Astrocyte (in vitro differentiated cells and primary cell): Measurements from ENCODE around the gene COL15A1. TPM values are rescaled to one million over a fixed set of nuclear protein-coding genes. Genes with fewer than 3 reads are reported as not detected.
A peak's percentile ranks its signal among the peaks of the same experiment; 100 is the strongest.
"Not testable (repeated sequence)": the region's sequence is repeated elsewhere in the genome, so short reads cannot be mapped to it uniquely, and the experiment has no call there.

ENCODE experiments used
- DNase-seq: peaks from one replicate; pipeline ENCODE4 v3.0.0-alpha.2; 2010; ENCODE audit warnings: low read depth
- FAIRE-seq: peaks from 2 replicates; lab custom pipeline; 2011; peaks lifted over from hg19 to GRCh38; lab: Jason Lieb, UNC
- H2AFZ ChIP-seq: 2 replicates; pipeline ENCODE4 v1.6.0; 2012; ENCODE audit warnings: low read depth, low read length, inconsistent platforms
- H3K27ac ChIP-seq: 2 replicates; pipeline ENCODE4 v1.5.1; 2011; ENCODE audit warnings: low read depth, low read length, inconsistent platforms
- H3K27me3 ChIP-seq: 2 replicates; pipeline ENCODE4 v1.6.0; 2011; ENCODE audit warnings: low read length, inconsistent platforms; ENCODE audit not compliant: insufficient read depth
- H3K36me3 ChIP-seq: 2 replicates; pipeline ENCODE4 v1.5.1; 2011; ENCODE audit warnings: low read length, inconsistent platforms; ENCODE audit not compliant: insufficient read depth
- H3K4me1 ChIP-seq: 2 replicates; pipeline ENCODE4 v1.5.1; 2011; ENCODE audit warnings: low read length, inconsistent platforms; ENCODE audit not compliant: insufficient read depth
- H3K4me2 ChIP-seq: 2 replicates; pipeline ENCODE4 v1.6.0; 2012; ENCODE audit warnings: low read length, inconsistent platforms
- H3K4me3 ChIP-seq: 2 replicates; pipeline ENCODE4 v1.5.1; 2011; ENCODE audit warnings: low read depth, mild to moderate bottlenecking, low read length, inconsistent platforms; ENCODE audit not compliant: insufficient read depth
- H3K79me2 ChIP-seq: 2 replicates; pipeline ENCODE4 v1.6.0; 2012; ENCODE audit warnings: mild to moderate bottlenecking, low read length, inconsistent platforms; ENCODE audit not compliant: insufficient read depth
- H3K9ac ChIP-seq: 2 replicates; pipeline ENCODE4 v1.6.0; 2012; ENCODE audit warnings: mild to moderate bottlenecking, low read length, inconsistent platforms
- H3K9me3 ChIP-seq: 2 replicates; pipeline ENCODE4 v1.5.1; 2012; ENCODE audit warnings: low read depth, mild to moderate bottlenecking, low read length, inconsistent platforms; ENCODE audit not compliant: insufficient read depth
- H4K20me1 ChIP-seq: 2 replicates; pipeline ENCODE4 v1.6.0; 2012; ENCODE audit warnings: low read length, inconsistent platforms; ENCODE audit not compliant: insufficient read depth
- H3K27ac Mint-ChIP-seq: one replicate; pipeline ENCODE4 v1.8.0; 2021; ENCODE audit warnings: mild to moderate bottlenecking, mixed read lengths; ENCODE audit not compliant: unreplicated experiment
- H3K27me3 Mint-ChIP-seq: one replicate; pipeline ENCODE4 v1.8.0; 2021; ENCODE audit warnings: low read depth, mixed read lengths; ENCODE audit not compliant: unreplicated experiment
- H3K36me3 Mint-ChIP-seq: one replicate; pipeline ENCODE4 v1.8.0; 2021; ENCODE audit warnings: low read depth, mixed read lengths; ENCODE audit not compliant: unreplicated experiment
- H3K4me1 Mint-ChIP-seq: one replicate; pipeline ENCODE4 v1.8.0; 2021; ENCODE audit warnings: low read depth, mixed read lengths; ENCODE audit not compliant: unreplicated experiment
- H3K4me3 Mint-ChIP-seq: one replicate; pipeline ENCODE4 v1.8.0; 2021; ENCODE audit warnings: mild to moderate bottlenecking, moderate library complexity, mixed read lengths; ENCODE audit not compliant: unreplicated experiment
- H3K9me3 Mint-ChIP-seq: one replicate; pipeline ENCODE4 v1.8.0; 2021; ENCODE audit warnings: mild to moderate bottlenecking, mixed read lengths; ENCODE audit not compliant: unreplicated experiment
- EZH2 ChIP-seq: IDR thresholded peaks from 2 replicates; pipeline ENCODE4 v1.6.1; 2012; ENCODE audit warnings: mild to moderate bottlenecking, low read length, inconsistent platforms; ENCODE audit not compliant: insufficient read depth
- total RNA-seq: library from RNA; stranded (reverse); gene quantifications from 2 replicates; pipeline ENCODE4 v1.2.1, GENCODE V29; 2021
- TF ChIP-seq, protein P1 (sequence below): IDR thresholded peaks from 2 replicates; pipeline ENCODE4 v1.5.1; 2011; ENCODE audit warnings: low read depth, mild to moderate bottlenecking, inconsistent platforms, low read length, moderate library complexity; ENCODE audit not compliant: insufficient read depth

COL15A1 gene
- total RNA-seq, 1 donor from 2014 or later: 5.6 TPM

DNA sequence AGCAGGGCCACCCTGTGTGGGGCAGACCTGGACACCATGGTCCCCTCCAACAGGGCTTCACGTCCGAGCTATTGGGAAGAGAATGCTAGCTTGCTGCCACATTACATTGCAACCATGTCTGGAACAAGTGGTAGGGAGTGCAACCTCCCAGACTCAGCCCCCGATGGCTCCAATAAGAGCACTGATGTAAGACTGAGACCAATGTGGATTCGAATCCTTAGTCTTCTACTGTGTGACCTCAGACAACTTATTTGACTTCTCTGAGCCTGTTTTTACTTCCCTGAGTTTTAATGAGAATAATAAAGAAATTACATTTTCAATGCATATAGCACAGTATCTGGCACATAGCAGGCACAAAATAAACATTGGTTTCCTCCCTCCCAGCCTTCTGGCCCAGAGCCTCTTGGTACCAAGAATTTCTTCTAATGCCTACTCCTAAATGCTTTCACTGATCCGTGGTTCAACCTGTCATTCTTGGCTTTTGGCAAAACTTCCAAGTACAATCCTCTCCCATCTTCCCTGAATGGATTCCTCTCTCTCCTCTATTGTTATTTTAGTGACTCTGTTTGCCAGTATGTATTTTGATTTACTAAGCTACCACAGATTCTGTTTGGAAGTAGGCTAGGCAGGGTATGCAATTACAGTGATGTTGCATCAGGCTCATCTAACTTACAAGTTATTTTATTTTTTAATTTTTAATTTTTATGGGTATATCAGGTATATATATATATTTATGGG lies 34.6 kb upstream of the COL15A1 start:
- DNase-seq (peak; percentile 70), FAIRE-seq (no peak)
- H3K4me1 ChIP-seq: peaks cover 20% of the 10 kb centered on the region
- peak overlapping the region; percentile 20 for H3K9ac ChIP-seq
- H3K36me3 ChIP-seq: no peaks in the 10 kb centered on the region
- H4K20me1 ChIP-seq: no peaks in the 10 kb centered on the region
- no peaks in the 10 kb centered on the region for H3K9me3 ChIP-seq
- peak overlapping the region; percentile 19 for H2AFZ ChIP-seq
- H3K27ac ChIP-seq: peak overlapping the region; percentile 59
- peak overlapping the region; percentile 93 for H3K27ac Mint-ChIP-seq
- peaks cover 9% of the 10 kb centered on the region for H3K27me3 Mint-ChIP-seq
- H3K4me2 ChIP-seq: peak overlapping the region; percentile 74
- no peak overlapping the region for H3K4me3 ChIP-seq
- no peaks in the 10 kb centered on the region for H3K79me2 ChIP-seq
- TF ChIP-seq, protein P1, sequence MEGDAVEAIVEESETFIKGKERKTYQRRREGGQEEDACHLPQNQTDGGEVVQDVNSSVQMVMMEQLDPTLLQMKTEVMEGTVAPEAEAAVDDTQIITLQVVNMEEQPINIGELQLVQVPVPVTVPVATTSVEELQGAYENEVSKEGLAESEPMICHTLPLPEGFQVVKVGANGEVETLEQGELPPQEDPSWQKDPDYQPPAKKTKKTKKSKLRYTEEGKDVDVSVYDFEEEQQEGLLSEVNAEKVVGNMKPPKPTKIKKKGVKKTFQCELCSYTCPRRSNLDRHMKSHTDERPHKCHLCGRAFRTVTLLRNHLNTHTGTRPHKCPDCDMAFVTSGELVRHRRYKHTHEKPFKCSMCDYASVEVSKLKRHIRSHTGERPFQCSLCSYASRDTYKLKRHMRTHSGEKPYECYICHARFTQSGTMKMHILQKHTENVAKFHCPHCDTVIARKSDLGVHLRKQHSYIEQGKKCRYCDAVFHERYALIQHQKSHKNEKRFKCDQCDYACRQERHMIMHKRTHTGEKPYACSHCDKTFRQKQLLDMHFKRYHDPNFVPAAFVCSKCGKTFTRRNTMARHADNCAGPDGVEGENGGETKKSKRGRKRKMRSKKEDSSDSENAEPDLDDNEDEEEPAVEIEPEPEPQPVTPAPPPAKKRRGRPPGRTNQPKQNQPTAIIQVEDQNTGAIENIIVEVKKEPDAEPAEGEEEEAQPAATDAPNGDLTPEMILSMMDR: no peak
- no peak for TF ChIP-seq EZH2
- H3K4me3 Mint-ChIP-seq: no peak overlapping the region
- H3K27me3 ChIP-seq: peaks cover 3% of the 10 kb centered on the region
- H3K9me3 Mint-ChIP-seq: no peaks in the 10 kb centered on the region
- H3K4me1 Mint-ChIP-seq: peaks cover 35% of the 10 kb centered on the region
- peaks cover 3% of the 10 kb centered on the region for H3K36me3 Mint-ChIP-seq

- no peak overlapping the region for H3K9ac ChIP-seq
- TF ChIP-seq EZH2: no peak
- TF ChIP-seq, protein P1: no peak
- H3K36me3 ChIP-seq: no peaks in the 10 kb centered on the region
- Mint-ChIP-seq H3K36me3 (peaks cover 3% of the 10 kb centered on the region), H3K4me3 (no peak overlapping the region), H3K9me3 (no peaks in the 10 kb centered on the region), H3K27ac (peak overlapping the region; percentile 73), H3K4me1 (peaks cover 35% of the 10 kb centered on the region), H3K27me3 (peaks cover 9% of the 10 kb centered on the region)
- H3K4me3 ChIP-seq: no peak overlapping the region
- peaks cover 20% of the 10 kb centered on the region for H3K4me1 ChIP-seq
- H3K9me3 ChIP-seq: no peaks in the 10 kb centered on the region
- H4K20me1 ChIP-seq: no peaks in the 10 kb centered on the region
- H3K79me2 ChIP-seq: no peaks in the 10 kb centered on the region
- no peak overlapping the region for H3K27ac ChIP-seq
- DNase-seq: no peak
- peaks cover 3% of the 10 kb centered on the region for H3K27me3 ChIP-seq
- FAIRE-seq: no peak
- H2AFZ ChIP-seq: no peak overlapping the region
- H3K4me2 ChIP-seq: peak overlapping the region; percentile 13
These were observed 33.8 kb upstream of the COL15A1 start for GRCh38 chr9:98909935-98910334.

DNA sequence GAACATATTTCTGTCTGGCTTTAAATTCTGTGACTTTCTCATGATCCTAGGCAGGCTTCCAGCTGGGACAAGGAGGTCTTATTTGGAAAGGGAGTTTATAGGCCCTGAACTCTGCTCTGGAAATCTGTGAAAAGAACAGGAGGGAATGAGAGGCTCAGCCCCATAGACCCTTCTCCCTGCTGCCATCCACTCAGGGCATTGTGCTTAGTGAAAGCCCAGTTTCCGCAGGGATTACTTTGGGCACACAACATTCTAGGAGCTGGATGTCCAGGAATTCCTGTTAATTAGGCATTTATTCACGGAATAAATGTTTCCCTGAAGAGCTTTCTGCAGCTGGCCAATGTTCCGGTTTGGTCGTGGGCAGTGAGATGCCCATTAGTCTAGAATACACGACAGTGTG lies 32.7 kb upstream of the COL15A1 start:
- H3K4me1 Mint-ChIP-seq: peaks cover 34% of the 10 kb centered on the region
- no peak overlapping the region for H3K9ac ChIP-seq
- H3K27me3 Mint-ChIP-seq: peaks cover 9% of the 10 kb centered on the region
- H3K36me3 Mint-ChIP-seq: peaks cover 1% of the 10 kb centered on the region
- no peak for DNase-seq
- H3K27ac Mint-ChIP-seq: no peak overlapping the region
- no peaks in the 10 kb centered on the region for H3K9me3 Mint-ChIP-seq
- H3K4me2 ChIP-seq: no peak overlapping the region
- no peak overlapping the region for H3K4me3 Mint-ChIP-seq
- peaks cover 3% of the 10 kb centered on the region for H3K27me3 ChIP-seq
- H3K27ac ChIP-seq: no peak overlapping the region
- no peak overlapping the region for H2AFZ ChIP-seq
- no peaks in the 10 kb centered on the region for H4K20me1 ChIP-seq
- H3K79me2 ChIP-seq: no peaks in the 10 kb centered on the region
- no peaks in the 10 kb centered on the region for H3K9me3 ChIP-seq
- no peak for FAIRE-seq
- TF ChIP-seq EZH2: no peak
- TF ChIP-seq, protein P1: no peak
- no peaks in the 10 kb centered on the region for H3K36me3 ChIP-seq
- no peak overlapping the region for H3K4me3 ChIP-seq
- H3K4me1 ChIP-seq: peaks cover 20% of the 10 kb centered on the region

DNA sequence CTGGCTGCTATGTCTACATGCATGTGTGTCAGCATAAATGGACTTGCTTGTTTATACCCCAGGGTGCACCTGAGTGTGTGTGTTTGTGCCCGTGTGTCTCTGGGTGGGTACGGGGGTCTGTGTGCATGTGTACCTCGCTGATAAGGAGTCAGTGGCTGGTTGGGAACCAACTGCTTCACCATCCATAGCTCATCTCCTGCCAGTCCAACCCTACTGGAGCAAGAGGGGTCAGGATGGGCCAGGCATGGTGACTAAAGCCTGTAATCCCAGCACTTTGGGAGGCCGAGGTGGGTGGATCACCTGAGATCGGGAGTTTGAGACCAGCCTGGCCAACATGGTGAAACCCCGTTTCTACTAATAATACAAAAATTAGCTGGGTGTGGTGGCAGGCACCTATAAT lies 32.0 kb upstream of the COL15A1 start:
- peaks cover 20% of the 10 kb centered on the region for H3K4me1 ChIP-seq
- not testable (repeated sequence) for DNase-seq, H3K27ac Mint-ChIP-seq, H3K36me3 Mint-ChIP-seq, H3K4me2 ChIP-seq, H3K27me3 Mint-ChIP-seq, H3K36me3 ChIP-seq, FAIRE-seq, H2AFZ ChIP-seq, H3K4me3 ChIP-seq, H3K27me3 ChIP-seq, H3K9ac ChIP-seq, H3K9me3 ChIP-seq, H3K27ac ChIP-seq, H4K20me1 ChIP-seq, H3K9me3 Mint-ChIP-seq, H3K4me3 Mint-ChIP-seq, H3K79me2 ChIP-seq
- H3K4me1 Mint-ChIP-seq: peaks cover 27% of the 10 kb centered on the region
